Pancreas (tissue), 10 donors: ENCODE measurements around the gene PAPPA. TPM values are rescaled to one million over a fixed set of nuclear protein-coding genes. Genes with fewer than 3 reads are reported as not detected.

ENCODE experiments used
- ATAC-seq, 4 donors: fragments of 200-7000 bp; cut with Tn5 transposase; one replicate each; pipeline versions ENCODE4 v1.8.0 to v1.9.1; 2020; ENCODE audit warnings: mild to moderate bottlenecking in 4 of 4, moderate library complexity in 4 of 4
- DNase-seq, 6 donors: peaks; one replicate each; pipeline ENCODE4 v3.0.0-alpha.2; 2020
- FAIRE-seq: peaks from 2 replicates; lab custom pipeline; 2012; peaks lifted over from hg19 to GRCh38; lab: Jason Lieb, UNC
- H3K27ac ChIP-seq, 4 donors: fragments of 200-600 bp; sonication (generic); 1 replicate in 3 of 4; 2 replicates in 1 of 4; pipeline versions ENCODE4 v1.5.0 to v1.8.0; 2020
- H3K27me3 ChIP-seq, 4 donors: fragments of 200-600 bp; one replicate each; pipeline ENCODE4 v1.8.0; 2021
- H3K36me3 ChIP-seq, 3 donors: fragments of 200-600 bp; sonication (generic) in 1 of 3; one replicate each; pipeline versions ENCODE4 v1.5.0 to v1.8.0; 2020 to 2021
- H3K4me1 ChIP-seq, 3 donors: fragments of 200-600 bp; one replicate each; pipeline ENCODE4 v1.8.0; 2021
- H3K4me3 ChIP-seq, 4 donors: fragments of 200-600 bp; sonication (generic) in 2 of 4; one replicate each; pipeline versions ENCODE4 v1.5.0 to v1.8.0; 2020 to 2021
- H3K9me3 ChIP-seq, 4 donors: fragments of 200-600 bp; one replicate each; pipeline ENCODE4 v1.8.0; 2021
- WGBS, 2 donors: extraction: QIAGEN DNeasy Blood & Tissue Kit; methylation state at CpG; one replicate each; pipeline ENCODE4 v1.1.7; 2013; 5-methylcytosine and 5-hydroxymethylcytosine counted together
- intact Hi-C, 3 donors: fragments of 100-400 bp; cut with DNase I; formaldehyde crosslinking; loops; one replicate each; pipeline versions ENCODE4 v1.11.1 to v1.14.2; 2022
- polyA plus RNA-seq, 2 donors: library from polyadenylated mRNA; stranded (reverse); fragments of 200-250 nt; gene quantifications; one replicate each; pipeline ENCODE4 v1.2.3, GENCODE V29; 2013
- total RNA-seq, 6 donors: library from RNA; stranded (reverse); fragmentation: NEBNext Ultra II Directional in 4 of 6; extraction: Animal tissue kit (Norgen Biotek cat#: 25700) in 4 of 6; gene quantifications; one replicate each; pipeline versions ENCODE4 v1.2.1 to v1.2.4, GENCODE V29; 2021 to 2023
- TF ChIP-seq, protein P1 (sequence below), 4 donors: fragments of 200-600 bp; sonication (generic) in 3 of 4; IDR thresholded peaks; one replicate each; pipeline versions ENCODE4 v1.5.0 to v1.8.0; 2021; ENCODE audit warnings: antibody characterized with exemption in 4 of 4
- donor health status: healthy with polysubstance abuse.
- donor health status: DM: no; HTN: no; CAD: no; lungs with moderate emphysema.
- donor health status: DM: no; HTN: no; CAD: no.
- donor health status: control.
- donor health status: control.
- donor health status: Bipolar disorder and iron deficiency.
- donor health status: DM: yes; HTN: yes; CAD: no.
- donor health status: DM: no; HTN: no; CAD: no.
- donor health status: DM: no; HTN: no; CAD: no.
- donor health status: DM: yes; HTN: yes; CAD: no.

The PAPPA gene
- total and polyA plus RNA-seq, 8 donors: 0.11 to 3.4 (median 0.76) TPM

DNA sequence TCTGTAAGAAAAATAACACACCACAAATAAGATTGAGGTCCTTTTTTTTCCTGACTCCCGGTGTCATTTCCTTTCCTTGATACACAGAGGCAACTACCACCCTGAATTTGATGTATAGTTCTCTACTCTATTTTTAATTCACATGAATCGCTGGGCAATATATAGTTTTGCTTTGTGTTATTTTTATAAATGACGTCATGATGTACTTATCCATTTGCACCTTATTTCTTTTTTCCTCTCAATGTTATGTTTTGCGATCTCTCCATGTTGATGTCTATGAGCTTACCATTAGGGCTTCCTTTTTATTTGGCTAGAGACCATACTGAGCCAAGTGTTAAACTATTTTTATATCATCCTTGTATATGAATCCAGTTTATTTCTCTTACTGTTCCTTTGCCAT lies 175.9 kb downstream of the PAPPA start:
- Histone ChIP-seq H3K9me3 (no peaks in the 10 kb centered on the region), H3K4me1 (no peaks in the 10 kb centered on the region), H3K4me3 (no peak overlapping the region), H3K36me3 (no peaks in the 10 kb centered on the region), H3K27me3 (no peaks in the 10 kb centered on the region), H3K27ac (no peak overlapping the region)
- ATAC-seq (no peak), FAIRE-seq (no peak), DNase-seq (no peak)
- WGBS, 2 donors: 84 to 90% methylated on average over 4 of the region's 4 CpGs
- intact Hi-C loops: no loop called here
- TF ChIP-seq, protein P1, sequence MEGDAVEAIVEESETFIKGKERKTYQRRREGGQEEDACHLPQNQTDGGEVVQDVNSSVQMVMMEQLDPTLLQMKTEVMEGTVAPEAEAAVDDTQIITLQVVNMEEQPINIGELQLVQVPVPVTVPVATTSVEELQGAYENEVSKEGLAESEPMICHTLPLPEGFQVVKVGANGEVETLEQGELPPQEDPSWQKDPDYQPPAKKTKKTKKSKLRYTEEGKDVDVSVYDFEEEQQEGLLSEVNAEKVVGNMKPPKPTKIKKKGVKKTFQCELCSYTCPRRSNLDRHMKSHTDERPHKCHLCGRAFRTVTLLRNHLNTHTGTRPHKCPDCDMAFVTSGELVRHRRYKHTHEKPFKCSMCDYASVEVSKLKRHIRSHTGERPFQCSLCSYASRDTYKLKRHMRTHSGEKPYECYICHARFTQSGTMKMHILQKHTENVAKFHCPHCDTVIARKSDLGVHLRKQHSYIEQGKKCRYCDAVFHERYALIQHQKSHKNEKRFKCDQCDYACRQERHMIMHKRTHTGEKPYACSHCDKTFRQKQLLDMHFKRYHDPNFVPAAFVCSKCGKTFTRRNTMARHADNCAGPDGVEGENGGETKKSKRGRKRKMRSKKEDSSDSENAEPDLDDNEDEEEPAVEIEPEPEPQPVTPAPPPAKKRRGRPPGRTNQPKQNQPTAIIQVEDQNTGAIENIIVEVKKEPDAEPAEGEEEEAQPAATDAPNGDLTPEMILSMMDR (IDR thresholded peaks at IDR 0.05): no peak

DNA sequence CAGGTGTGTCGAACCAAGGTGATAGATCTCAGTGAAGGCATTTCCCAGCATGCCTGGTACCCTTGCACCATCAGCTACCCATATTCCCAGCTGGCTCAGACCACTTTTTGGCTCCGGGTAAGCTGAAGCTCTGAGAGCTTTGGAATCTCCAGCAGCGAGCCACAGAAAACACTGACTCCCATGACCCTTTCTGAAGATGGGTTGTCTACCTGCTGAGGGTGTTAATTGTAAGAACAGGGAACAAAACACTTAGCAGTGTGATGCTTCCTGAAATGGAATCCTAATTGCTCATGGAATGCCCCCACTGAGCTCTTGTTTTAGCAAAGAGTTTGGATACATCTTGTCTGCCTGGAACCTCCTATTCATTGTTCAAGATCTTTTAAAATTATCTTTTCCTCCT lies 177.7 kb downstream of the PAPPA start:
- Histone ChIP-seq H3K27me3 (no peaks in the 10 kb centered on the region), H3K4me1 (peaks cover 0 to 4% (median 0%) of the 10 kb centered on the region in 3 donors), H3K4me3 (no peak overlapping the region), H3K27ac (no peak overlapping the region), H3K9me3 (no peaks in the 10 kb centered on the region), H3K36me3 (no peaks in the 10 kb centered on the region)
- intact Hi-C loops: no loop called here
- ATAC-seq (no peak), FAIRE-seq (no peak), DNase-seq (no peak)
- 65 to 73% methylated on average over 3 of the region's 3 CpGs for WGBS, 2 donors
- TF ChIP-seq, protein P1 (IDR thresholded peaks at IDR 0.05): no peak

DNA sequence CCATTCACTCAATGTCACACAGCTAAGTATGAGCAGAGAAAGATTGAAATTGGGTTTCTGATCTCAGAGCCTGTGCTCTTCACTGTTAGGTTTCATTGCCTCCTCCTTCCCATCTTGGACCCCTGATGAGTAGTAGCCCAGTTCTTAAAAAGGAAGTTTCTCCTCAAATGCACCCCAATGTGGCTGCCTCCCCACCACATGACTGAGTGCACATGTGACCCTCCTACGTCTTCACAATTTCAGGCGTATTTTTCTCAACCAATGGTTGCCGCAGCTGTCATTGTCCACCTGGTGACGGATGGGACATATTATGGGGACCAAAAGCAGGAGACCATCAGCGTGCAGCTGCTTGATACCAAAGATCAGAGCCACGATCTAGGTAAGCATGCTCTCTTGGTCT lies 178.5 kb downstream of the PAPPA start:
- DNase-seq (no peak), ATAC-seq (no peak), FAIRE-seq (no peak)
- TF ChIP-seq, protein P1 (IDR thresholded peaks at IDR 0.05): no peak
- H3K4me1 ChIP-seq: peaks cover 0 to 10% (median 0%) of the 10 kb centered on the region in 3 donors
- intact Hi-C loops: no loop called here
- H3K9me3 ChIP-seq: no peaks in the 10 kb centered on the region
- H3K36me3 ChIP-seq: no peaks in the 10 kb centered on the region
- H3K27ac ChIP-seq: no peak overlapping the region
- 83 to 94% methylated on average over 6 of the region's 6 CpGs for WGBS, 2 donors
- H3K27me3 ChIP-seq: no peaks in the 10 kb centered on the region
- H3K4me3 ChIP-seq: no peak overlapping the region

DNA sequence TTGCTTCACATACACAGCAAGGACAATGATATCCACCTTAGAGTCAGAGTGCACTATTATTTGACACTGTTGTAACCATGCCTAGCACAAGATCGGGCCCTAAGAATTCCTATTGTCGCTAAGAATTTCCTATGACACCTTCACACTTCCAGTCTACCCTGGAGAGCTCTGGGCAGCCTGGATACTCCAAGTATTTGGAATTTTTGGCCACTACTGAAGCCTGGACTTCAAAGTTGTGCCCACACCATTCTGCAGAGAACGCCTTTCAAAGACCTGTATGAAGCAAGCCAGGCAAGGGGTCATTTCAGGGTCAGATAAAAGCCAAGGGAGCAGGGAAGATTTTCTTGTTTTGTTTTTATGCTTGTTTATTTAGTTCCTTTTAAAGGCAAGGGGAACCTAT lies 179.7 kb downstream of the PAPPA start:
- TF ChIP-seq, protein P1 (IDR thresholded peaks at IDR 0.05): no peak
- WGBS, 2 donors: 81 to 91% methylated on average over 3 of the region's 3 CpGs
- Histone ChIP-seq H3K4me1 (peaks cover 0 to 10% (median 0%) of the 10 kb centered on the region in 3 donors), H3K4me3 (no peak overlapping the region), H3K27ac (no peak overlapping the region), H3K36me3 (no peaks in the 10 kb centered on the region), H3K9me3 (no peaks in the 10 kb centered on the region), H3K27me3 (no peaks in the 10 kb centered on the region)
- ATAC-seq (no peak), FAIRE-seq (no peak), DNase-seq (no peak)
- intact Hi-C loops: no loop called here

GRCh38 chr9:116334546-116335150 lies 181.1 kb downstream of the PAPPA start:
- no peak for DNase-seq
- intact Hi-C loops: no loop called here
- TF ChIP-seq, protein P1 (IDR thresholded peaks at IDR 0.05): no peak
- peaks cover 0 to 10% (median 0%) of the 10 kb centered on the region in 3 donors for H3K4me1 ChIP-seq
- 57 to 67% methylated on average over 19 of the region's 19 CpGs for WGBS, 2 donors
- no peak for FAIRE-seq
- ATAC-seq: no peak
- H3K36me3 ChIP-seq: no peaks in the 10 kb centered on the region
- H3K9me3 ChIP-seq: no peaks in the 10 kb centered on the region
- no peak overlapping the region for H3K27ac ChIP-seq
- H3K27me3 ChIP-seq: no peaks in the 10 kb centered on the region
- H3K4me3 ChIP-seq: no peak overlapping the region
